ENCODE data around the gene PROSER3. TPM values are rescaled to one million over a fixed set of nuclear protein-coding genes. Genes with fewer than 3 reads are reported as not detected.
A peak's percentile ranks its signal among the peaks of the same experiment; 100 is the strongest.

Gene PROSER3
- total RNA-seq, 1 donor from 2014 or later: 11.7 TPM

DNA sequence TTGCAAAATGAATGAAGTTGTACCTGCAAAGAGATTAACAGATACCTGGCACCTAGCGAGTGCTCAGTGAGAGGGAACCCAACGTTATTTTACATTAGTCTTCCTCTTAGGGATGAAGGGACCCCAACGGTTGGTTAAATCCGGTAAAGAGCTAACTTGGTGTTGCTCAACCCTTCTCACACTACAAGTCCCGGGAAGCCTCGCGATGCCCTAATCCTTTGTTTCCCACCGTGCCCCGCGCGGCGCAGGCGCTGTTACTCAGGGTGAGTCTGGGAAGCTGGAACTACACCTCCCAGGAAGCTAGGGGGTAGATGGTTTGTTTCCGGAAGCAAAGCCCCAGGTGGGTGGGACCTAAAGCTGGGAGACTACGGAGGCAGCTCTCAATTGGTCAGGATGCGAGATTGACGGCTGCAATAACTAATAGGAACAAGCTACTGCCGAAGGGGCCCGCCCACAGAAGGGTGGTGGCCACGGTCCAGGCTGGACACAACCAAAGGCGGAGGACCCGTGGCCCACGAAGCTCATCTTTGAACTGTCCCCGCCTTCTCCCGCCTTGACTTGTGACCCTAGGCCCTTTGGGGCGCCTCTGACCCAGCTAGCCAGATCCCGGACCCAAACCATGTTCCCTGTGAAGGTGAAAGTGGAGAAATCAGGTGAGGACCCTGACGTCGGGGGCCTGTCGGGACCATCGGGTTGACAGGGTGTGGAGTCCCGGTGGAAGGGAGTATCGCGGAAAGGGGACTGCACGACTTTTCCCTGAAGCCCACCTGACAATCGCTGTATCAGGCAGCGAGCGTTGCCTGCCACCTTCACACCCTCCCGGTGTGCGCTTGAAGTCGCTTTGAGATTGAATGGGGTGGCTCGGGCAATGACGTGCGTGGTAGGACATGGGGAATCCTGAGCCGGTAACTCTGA lies 9.6 kb upstream of the PROSER3 start, which contains the start of gene LIN37:
TSS of gene LIN37 (plus strand) at position 471 of the 915 bp plus-strand sequence. CDS start at position 620, 149 bp downstream.
- intact Hi-C loops (cut with DNase I): no loop called here
- peak; percentile 99 for DNase-seq (ENCODE audit: low spot score)

DNA sequence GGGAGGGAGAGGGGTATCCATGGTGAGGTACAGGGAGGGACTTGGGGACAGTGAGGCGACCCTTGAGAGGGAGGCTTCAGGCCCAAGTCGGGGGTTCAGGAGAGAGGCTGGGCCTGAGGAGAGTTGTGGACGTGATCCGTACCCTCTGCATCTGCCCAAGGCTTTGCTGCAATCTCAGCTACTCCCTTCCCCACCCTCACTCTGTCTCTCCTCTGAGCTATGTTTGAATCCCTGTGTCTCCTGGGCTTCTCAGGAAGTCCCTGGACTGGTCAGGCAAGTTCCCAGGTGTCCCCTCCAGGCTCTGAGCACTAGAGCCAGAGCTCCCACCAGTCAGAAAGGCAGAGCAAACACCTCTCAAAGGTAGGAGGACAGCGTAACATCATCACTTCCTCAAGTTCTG lies 7.8 kb upstream of the PROSER3 start:
- DNase-seq (ENCODE audit: low spot score): peak; percentile 55
- intact Hi-C loops (cut with DNase I): no loop called here

GRCh38 chr19:35751839-35752745 lies 5.9 kb upstream of the PROSER3 start:
- intact Hi-C loops (cut with DNase I): no loop called here
- peak; percentile 75 for DNase-seq (ENCODE audit: low spot score)

DNA sequence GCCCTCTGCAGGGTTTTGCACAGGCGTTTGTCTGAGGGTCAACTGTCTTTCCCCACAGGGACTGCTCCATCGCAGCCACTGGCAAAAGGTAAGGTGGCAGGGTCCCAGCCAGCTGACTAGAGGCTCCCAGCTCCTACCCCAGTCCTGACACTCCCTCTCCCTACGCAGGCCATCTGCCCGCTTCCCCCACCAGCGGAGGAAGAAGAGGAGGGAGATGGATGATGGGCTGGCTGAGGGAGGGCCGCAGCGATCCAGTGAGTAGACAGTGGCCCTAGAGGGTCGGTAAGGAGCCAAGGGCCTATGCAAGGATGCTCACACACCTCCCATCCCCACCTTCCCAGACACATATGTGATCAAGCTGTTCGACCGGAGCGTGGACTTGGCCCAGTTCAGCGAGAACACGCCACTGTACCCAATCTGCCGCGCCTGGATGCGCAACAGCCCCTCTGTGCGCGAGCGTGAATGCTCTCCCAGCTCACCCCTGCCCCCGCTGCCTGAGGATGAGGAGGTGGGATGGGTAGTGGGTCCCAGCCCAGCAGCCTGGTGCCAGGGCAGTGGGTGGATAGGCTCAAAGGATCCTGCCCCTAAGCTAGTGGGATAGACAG lies 5.1 kb upstream of the PROSER3 start:
- DNase-seq (ENCODE audit: low spot score): peak; percentile 41
- intact Hi-C loops (cut with DNase I): no loop called here

GRCh38 chr19:35753634-35754369 lies 4.2 kb upstream of the PROSER3 start:
- peak; percentile 69 for DNase-seq (ENCODE audit: low spot score)
- intact Hi-C loops (cut with DNase I): no loop called here

GRCh38 chr19:35754370-35755130 lies 3.4 kb upstream of the PROSER3 start:
- intact Hi-C loops (cut with DNase I): no loop called here
- DNase-seq (ENCODE audit: low spot score): no peak

- intact Hi-C loops (cut with DNase I): no loop called here
- DNase-seq (ENCODE audit: low spot score): no peak
Measured at GRCh38 chr19:35755131-35755549, 2.8 kb upstream of the PROSER3 start.

DNA sequence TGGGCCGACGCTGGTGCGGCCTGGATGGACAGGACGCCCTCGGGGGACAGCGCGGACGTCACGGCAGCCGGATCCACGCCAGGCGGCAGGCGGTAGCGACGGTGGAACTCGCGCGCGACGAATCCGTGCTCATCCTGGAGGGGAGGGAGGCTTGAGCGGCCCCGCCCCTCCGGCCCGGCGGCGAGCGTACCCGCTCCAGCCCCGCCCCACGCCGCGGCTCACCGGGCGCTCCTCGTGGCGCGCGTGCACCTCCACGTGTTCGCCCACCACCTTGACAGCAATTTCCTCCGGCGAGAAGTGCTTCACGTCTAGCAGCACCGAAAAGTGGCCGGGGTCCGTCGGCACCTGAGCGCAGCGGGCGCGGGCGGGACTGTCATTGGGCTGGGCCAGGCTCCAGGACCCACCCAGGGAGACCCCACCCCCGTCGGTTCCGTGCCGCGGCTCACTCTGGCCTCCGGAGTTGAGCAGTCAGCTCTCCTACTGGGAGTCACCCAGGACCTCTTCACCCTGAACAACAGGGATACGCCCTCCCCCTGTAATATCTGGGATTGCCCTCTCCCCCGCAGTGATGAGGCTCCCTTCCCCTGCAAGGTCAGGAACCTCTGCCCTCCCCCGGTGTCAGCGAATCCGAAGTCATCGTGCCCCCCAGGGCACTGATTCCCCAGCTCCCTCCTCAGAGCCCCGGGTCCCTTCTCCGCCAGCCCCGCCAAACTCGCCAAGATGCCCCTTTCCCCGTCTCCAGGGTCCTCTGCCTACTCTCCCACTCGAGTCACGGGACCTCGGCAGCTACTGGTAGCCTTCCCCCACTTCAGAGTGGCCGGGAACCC lies 2.2 kb upstream of the PROSER3 start:
- peak; percentile 91 for DNase-seq (ENCODE audit: low spot score)

GRCh38 chr19:35756377-35757230 lies 1.4 kb upstream of the PROSER3 start, which contains the start of gene HSPB6:
HSPB6 (minus strand) TSS chr19:35757029; CDS start chr19:35757008, 21 bp downstream.
- peak; percentile 89 for DNase-seq (ENCODE audit: low spot score)
- intact Hi-C loops (cut with DNase I): no loop called here

More for the DNA sequence above, 2.2 kb upstream of the PROSER3 start:
- intact Hi-C loops (cut with DNase I): no loop called here

GRCh38 chr19:35757231-35757748 lies 686 bp upstream of the PROSER3 start:
- DNase-seq (ENCODE audit: low spot score): peak; percentile 92
- intact Hi-C loops (cut with DNase I): no loop called here

GRCh38 chr19:35759697-35760096 lies 1.7 kb downstream of the PROSER3 start:
- no peak for DNase-seq (ENCODE audit: low spot score)
- intact Hi-C loops (cut with DNase I): no loop called here

GRCh38 chr19:35760711-35761349 lies 2.9 kb downstream of the PROSER3 start:
- intact Hi-C loops (cut with DNase I): no loop called here
- no peak for DNase-seq (ENCODE audit: low spot score)

- intact Hi-C loops (cut with DNase I): no loop called here
- DNase-seq (ENCODE audit: low spot score): no peak
Measured at GRCh38 chr19:35764432-35765315, 6.7 kb downstream of the PROSER3 start.

DNA sequence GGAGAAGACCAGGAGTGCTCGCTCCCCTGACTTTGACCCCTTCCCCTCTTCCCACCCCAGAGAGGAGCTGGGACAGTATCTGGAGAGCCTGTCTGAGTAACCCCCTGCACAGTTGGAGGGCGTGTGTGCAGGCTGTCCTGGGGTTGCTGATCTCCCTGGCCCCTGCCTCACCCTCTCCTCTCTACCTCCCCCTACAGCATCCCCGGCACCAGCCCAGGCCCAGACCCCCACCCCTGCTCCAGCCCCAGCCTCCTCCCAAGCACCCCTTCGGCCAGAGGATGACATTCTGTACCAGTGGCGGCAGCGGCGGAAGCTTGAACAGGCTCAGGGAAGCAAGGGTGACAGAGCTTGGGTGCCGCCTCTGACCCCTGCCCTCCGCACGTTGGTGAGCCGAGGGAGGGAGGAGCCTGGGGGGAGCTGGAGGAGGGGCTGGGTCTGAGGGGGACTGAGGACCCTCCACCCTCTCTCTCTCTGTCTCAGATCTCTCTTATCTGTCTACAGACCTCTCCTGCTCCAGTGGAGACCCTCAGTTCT lies 8.7 kb downstream of the PROSER3 start:
- intact Hi-C loops (cut with DNase I): no loop called here
- DNase-seq (ENCODE audit: low spot score): no peak

All from cardiac septum (tissue), 1 donor.